Liver (tissue), 9 donors: ENCODE results near the gene TSPAN18. TPM values are rescaled to one million over a fixed set of nuclear protein-coding genes. Genes with fewer than 3 reads are reported as not detected.

ENCODE experiments used
- DNase-seq: peaks from one replicate; pipeline ENCODE4 v3.0.0-alpha.2; 2017; ENCODE audit warnings: low spot score
- H3K27ac ChIP-seq, 2 donors: one replicate each; pipeline ENCODE4 v1.7.0; 2013; ENCODE audit warnings: inconsistent platforms in 2 of 2, low read length in 2 of 2, control low read depth in 1 of 2, low read depth in 1 of 2, mild to moderate bottlenecking in 1 of 2
- H3K27me3 ChIP-seq, 4 donors: one replicate each; pipeline versions ENCODE4 v1.6.1 to v1.7.0; 2013; ENCODE audit warnings: low read length in 3 of 4, inconsistent platforms in 1 of 4, mild to moderate bottlenecking in 1 of 4, moderate library complexity in 1 of 4; ENCODE audit not compliant: control insufficient read depth in 4 of 4, insufficient read depth in 4 of 4
- H3K36me3 ChIP-seq, 4 donors: one replicate each; pipeline versions ENCODE4 v1.6.1 to v1.7.0; 2013; ENCODE audit warnings: low read length in 3 of 4, mild to moderate bottlenecking in 3 of 4, low read depth in 1 of 4, moderate library complexity in 1 of 4; ENCODE audit not compliant: control insufficient read depth in 4 of 4, insufficient read depth in 3 of 4
- H3K4me1 ChIP-seq, 4 donors: one replicate each; pipeline versions ENCODE4 v1.6.1 to v1.7.0; 2013; ENCODE audit warnings: low read length in 3 of 4, mild to moderate bottlenecking in 3 of 4, moderate library complexity in 1 of 4; ENCODE audit not compliant: control insufficient read depth in 4 of 4, insufficient read depth in 4 of 4
- H3K4me3 ChIP-seq, 3 donors: one replicate each; pipeline versions ENCODE4 v1.6.1 to v1.7.0; 2013; ENCODE audit warnings: low read length in 3 of 3, control low read depth in 1 of 3, low read depth in 1 of 3, mild to moderate bottlenecking in 1 of 3
- H3K9ac ChIP-seq, 2 donors: one replicate each; pipeline ENCODE4 v1.7.0; 2013; ENCODE audit warnings: low read length in 2 of 2, mild to moderate bottlenecking in 2 of 2, moderate library complexity in 2 of 2, control low read depth in 1 of 2, low read depth in 1 of 2
- H3K9me3 ChIP-seq, 4 donors: one replicate each; pipeline versions ENCODE4 v1.6.1 to v1.7.0; 2013; ENCODE audit warnings: low read length in 3 of 4; ENCODE audit not compliant: control insufficient read depth in 4 of 4
- EGR1 ChIP-seq, 2 donors: IDR thresholded peaks; 2 replicates each; pipeline ENCODE4 v1.6.1; 2016 to 2018; ENCODE audit warnings: antibody characterized with exemption in 2 of 2, low read depth in 2 of 2
- FOXA1 ChIP-seq: IDR thresholded peaks from 2 replicates; pipeline ENCODE4 v1.6.1; 2016; ENCODE audit warnings: antibody characterized with exemption
- FOXA2 ChIP-seq: IDR thresholded peaks from 2 replicates; pipeline ENCODE4 v1.6.1; 2016; ENCODE audit warnings: antibody characterized with exemption
- HNF4A ChIP-seq, 2 donors: conservative IDR thresholded peaks; 2 replicates each; pipeline ENCODE4 v1.6.1; 2016; ENCODE audit warnings: antibody characterized with exemption in 2 of 2, mild to moderate bottlenecking in 2 of 2
- HNF4G ChIP-seq: IDR thresholded peaks from 2 replicates; pipeline ENCODE4 v1.6.1; 2016; ENCODE audit warnings: antibody characterized with exemption
- NR2F2 ChIP-seq: IDR thresholded peaks from 2 replicates; pipeline ENCODE4 v1.6.1; 2016; ENCODE audit warnings: antibody characterized with exemption
- RAD21 ChIP-seq, 2 donors: IDR thresholded peaks; 2 replicates each; pipeline ENCODE4 v1.6.1; 2016; ENCODE audit warnings: antibody characterized with exemption in 2 of 2, mild to moderate bottlenecking in 2 of 2
- RXRA ChIP-seq, 2 donors: IDR thresholded peaks; 2 replicates each; pipeline ENCODE4 v1.6.1; 2017 to 2018; ENCODE audit warnings: antibody characterized with exemption in 2 of 2, mild to moderate bottlenecking in 1 of 2
- TAF1 ChIP-seq: conservative IDR thresholded peaks from 2 replicates; pipeline ENCODE4 v1.6.1; 2016; ENCODE audit warnings: antibody characterized with exemption, mild to moderate bottlenecking
- YY1 ChIP-seq: IDR thresholded peaks from 2 replicates; pipeline ENCODE4 v1.6.1; 2016; ENCODE audit warnings: antibody characterized with exemption, mild to moderate bottlenecking
- WGBS: extraction: QIAGEN DNeasy Blood & Tissue Kit; methylation state at CpG from one replicate; pipeline ENCODE4 v1.1.7; 2013; 5-methylcytosine and 5-hydroxymethylcytosine counted together
- polyA plus RNA-seq, 2 donors: library from polyadenylated mRNA; stranded (reverse) in 1 of 2; unstranded in 1 of 2; fragments of 200-250 nt in 1 of 2; fragments of >200 nt in 1 of 2; fragmentation: Nextera tagmentation in 1 of 2; extraction: Ambion mirVana in 1 of 2; gene quantifications; one replicate each; pipeline versions ENCODE4 v1.2.1 to v1.2.3, GENCODE V29; 2013 to 2015
- total RNA-seq, 2 donors: library from RNA; depleted of rRNA; stranded (reverse); fragments of >200 nt; gene quantifications; one replicate each; pipeline ENCODE4 v1.2.3, GENCODE V29; 2014
- TF ChIP-seq, protein P1 (sequence below): IDR thresholded peaks from 2 replicates; pipeline ENCODE4 v1.6.1; 2016; ENCODE audit warnings: antibody characterized with exemption
- TF ChIP-seq, protein P2 (sequence below): IDR thresholded peaks from 2 replicates; pipeline ENCODE4 v1.6.1; 2016; ENCODE audit warnings: antibody characterized with exemption
- TF ChIP-seq, protein P3 (sequence below): IDR thresholded peaks from 2 replicates; pipeline ENCODE4 v1.6.1; 2016; ENCODE audit warnings: antibody characterized with exemption
- TF ChIP-seq, protein P4 (sequence below): fragments of 150-350 bp; IDR thresholded peaks from 2 replicates; pipeline ENCODE4 v1.5.1; 2017; ENCODE audit warnings: improper control_type of control experiment, low read depth, low read length; ENCODE audit not compliant: missing input control
- TF ChIP-seq, protein P5 (sequence below): IDR thresholded peaks from 2 replicates; pipeline ENCODE4 v1.6.1; 2016; ENCODE audit warnings: antibody characterized with exemption, mild to moderate bottlenecking
- donor health status: healthy.
- donor health status: healthy.
- donor health status: healthy.
- donor health status: healthy.
- donor health status: healthy.

Gene TSPAN18
- total and polyA plus RNA-seq, 4 donors, result 1.2 to 5.0 (median 2.8) TPM

DNA sequence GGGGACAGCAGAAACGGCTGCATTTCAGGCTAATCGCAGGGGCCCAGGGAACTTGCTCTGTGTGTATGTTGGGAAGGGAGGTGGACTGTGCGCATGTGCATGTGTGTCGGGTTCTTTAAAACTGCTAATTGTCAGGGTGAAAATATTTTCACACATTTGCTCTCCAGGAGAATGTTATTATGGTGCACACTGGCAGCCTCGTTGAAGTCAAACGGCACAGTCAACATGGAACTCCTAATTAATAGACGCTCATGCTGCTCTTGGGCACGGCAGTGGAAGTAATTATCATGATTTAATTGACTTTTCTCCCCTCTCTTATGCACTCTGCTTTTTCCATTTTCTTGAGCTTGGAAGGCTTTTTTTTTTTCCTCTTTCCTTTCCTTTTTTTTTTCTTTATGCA is 92.6 kb downstream of the TSPAN18 start (continued):
- TF ChIP-seq HNF4A (conservative IDR thresholded peaks at IDR 0.05), result no peak

DNA sequence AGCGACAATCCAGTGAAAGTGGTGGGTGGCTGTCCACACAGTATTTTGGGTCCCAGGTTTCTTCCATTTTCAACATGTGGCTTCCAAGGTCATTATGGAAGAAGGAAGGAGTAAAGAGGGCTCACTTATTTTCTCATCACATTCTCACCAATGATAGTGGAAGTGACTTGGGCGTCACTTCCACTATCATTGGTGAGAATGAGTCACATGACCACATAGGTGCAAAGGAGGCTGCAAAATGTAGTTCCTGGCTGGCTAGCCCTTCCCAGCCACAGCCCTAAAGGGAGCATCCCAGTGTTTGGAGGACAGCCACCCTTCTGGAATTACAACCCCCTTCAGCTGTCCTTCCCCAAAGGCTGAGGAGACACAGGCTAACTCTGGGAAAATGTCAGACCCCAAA is 95.6 kb downstream of the TSPAN18 start:
- Histone ChIP-seq H3K9ac (no peak overlapping the region), H3K9me3 (peaks cover 3 to 12% (median 7%) of the 10 kb centered on the region in 4 donors), H3K4me1 (no peaks in the 10 kb centered on the region), H3K27ac (no peak overlapping the region), H3K27me3 (no peaks in the 10 kb centered on the region), H3K36me3 (no peaks in the 10 kb centered on the region), H3K4me3 (no peak overlapping the region)
- no peak for TF ChIP-seq HNF4G
- TF ChIP-seq, protein P1, sequence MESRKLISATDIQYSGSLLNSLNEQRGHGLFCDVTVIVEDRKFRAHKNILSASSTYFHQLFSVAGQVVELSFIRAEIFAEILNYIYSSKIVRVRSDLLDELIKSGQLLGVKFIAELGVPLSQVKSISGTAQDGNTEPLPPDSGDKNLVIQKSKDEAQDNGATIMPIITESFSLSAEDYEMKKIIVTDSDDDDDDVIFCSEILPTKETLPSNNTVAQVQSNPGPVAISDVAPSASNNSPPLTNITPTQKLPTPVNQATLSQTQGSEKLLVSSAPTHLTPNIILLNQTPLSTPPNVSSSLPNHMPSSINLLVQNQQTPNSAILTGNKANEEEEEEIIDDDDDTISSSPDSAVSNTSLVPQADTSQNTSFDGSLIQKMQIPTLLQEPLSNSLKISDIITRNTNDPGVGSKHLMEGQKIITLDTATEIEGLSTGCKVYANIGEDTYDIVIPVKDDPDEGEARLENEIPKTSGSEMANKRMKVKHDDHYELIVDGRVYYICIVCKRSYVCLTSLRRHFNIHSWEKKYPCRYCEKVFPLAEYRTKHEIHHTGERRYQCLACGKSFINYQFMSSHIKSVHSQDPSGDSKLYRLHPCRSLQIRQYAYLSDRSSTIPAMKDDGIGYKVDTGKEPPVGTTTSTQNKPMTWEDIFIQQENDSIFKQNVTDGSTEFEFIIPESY, result no peak
- TF ChIP-seq YY1, result no peak
- no peak for TF ChIP-seq RXRA (IDR thresholded peaks at IDR 0.05)
- TF ChIP-seq, protein P2, sequence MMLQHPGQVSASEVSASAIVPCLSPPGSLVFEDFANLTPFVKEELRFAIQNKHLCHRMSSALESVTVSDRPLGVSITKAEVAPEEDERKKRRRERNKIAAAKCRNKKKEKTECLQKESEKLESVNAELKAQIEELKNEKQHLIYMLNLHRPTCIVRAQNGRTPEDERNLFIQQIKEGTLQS, result no peak
- TF ChIP-seq FOXA2, result no peak
- no peak for TF ChIP-seq FOXA1
- no peak for TF ChIP-seq RAD21 (IDR thresholded peaks at IDR 0.05)
- TF ChIP-seq, protein P3, sequence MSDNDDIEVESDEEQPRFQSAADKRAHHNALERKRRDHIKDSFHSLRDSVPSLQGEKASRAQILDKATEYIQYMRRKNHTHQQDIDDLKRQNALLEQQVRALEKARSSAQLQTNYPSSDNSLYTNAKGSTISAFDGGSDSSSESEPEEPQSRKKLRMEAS, result no peak
- DNase-seq, result no peak
- 50% methylated on average over 2 of the region's 2 CpGs for WGBS

DNA sequence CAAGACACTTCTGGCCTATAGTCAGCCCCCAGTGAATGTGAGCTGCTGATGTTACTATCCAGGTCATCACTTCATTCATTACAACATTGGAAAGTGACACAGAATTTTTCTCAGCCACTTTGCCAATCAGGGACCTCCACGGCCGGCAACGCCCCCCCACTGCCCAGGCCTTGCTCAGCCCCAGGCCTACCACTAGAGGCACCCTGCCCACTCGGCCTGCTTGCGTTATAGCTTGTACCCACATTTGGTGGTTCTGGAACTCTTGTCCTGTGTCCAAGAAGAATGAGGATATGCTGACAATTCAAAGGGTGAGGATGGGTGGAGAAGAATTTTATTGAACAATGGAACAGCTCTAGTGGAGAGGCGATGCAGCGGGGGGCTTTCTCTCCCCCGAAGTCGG is 96.2 kb downstream of the TSPAN18 start:
- 71% methylated on average over 9 of the region's 9 CpGs for WGBS
- no peaks in the 10 kb centered on the region for H3K4me1 ChIP-seq
- no peak for DNase-seq
- no peak overlapping the region for H3K4me3 ChIP-seq
- no peaks in the 10 kb centered on the region for H3K27me3 ChIP-seq
- peaks cover 3 to 8% (median 5%) of the 10 kb centered on the region in 4 donors for H3K9me3 ChIP-seq
- H3K36me3 ChIP-seq, result no peaks in the 10 kb centered on the region
- H3K9ac ChIP-seq, result no peak overlapping the region
- TF ChIP-seq RAD21 (IDR thresholded peaks at IDR 0.05) (no peak), FOXA1 (no peak), HNF4G (no peak), TAF1 (no peak), NR2F2 (no peak), EGR1 (IDR thresholded peaks at IDR 0.05; ENCODE audit: low read depth in 2 of 2) (no peak)
- TF ChIP-seq, protein P2, result no peak
- TF ChIP-seq, protein P4, sequence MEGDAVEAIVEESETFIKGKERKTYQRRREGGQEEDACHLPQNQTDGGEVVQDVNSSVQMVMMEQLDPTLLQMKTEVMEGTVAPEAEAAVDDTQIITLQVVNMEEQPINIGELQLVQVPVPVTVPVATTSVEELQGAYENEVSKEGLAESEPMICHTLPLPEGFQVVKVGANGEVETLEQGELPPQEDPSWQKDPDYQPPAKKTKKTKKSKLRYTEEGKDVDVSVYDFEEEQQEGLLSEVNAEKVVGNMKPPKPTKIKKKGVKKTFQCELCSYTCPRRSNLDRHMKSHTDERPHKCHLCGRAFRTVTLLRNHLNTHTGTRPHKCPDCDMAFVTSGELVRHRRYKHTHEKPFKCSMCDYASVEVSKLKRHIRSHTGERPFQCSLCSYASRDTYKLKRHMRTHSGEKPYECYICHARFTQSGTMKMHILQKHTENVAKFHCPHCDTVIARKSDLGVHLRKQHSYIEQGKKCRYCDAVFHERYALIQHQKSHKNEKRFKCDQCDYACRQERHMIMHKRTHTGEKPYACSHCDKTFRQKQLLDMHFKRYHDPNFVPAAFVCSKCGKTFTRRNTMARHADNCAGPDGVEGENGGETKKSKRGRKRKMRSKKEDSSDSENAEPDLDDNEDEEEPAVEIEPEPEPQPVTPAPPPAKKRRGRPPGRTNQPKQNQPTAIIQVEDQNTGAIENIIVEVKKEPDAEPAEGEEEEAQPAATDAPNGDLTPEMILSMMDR, result no peak
- TF ChIP-seq, protein P3, result no peak
- TF ChIP-seq, protein P5, sequence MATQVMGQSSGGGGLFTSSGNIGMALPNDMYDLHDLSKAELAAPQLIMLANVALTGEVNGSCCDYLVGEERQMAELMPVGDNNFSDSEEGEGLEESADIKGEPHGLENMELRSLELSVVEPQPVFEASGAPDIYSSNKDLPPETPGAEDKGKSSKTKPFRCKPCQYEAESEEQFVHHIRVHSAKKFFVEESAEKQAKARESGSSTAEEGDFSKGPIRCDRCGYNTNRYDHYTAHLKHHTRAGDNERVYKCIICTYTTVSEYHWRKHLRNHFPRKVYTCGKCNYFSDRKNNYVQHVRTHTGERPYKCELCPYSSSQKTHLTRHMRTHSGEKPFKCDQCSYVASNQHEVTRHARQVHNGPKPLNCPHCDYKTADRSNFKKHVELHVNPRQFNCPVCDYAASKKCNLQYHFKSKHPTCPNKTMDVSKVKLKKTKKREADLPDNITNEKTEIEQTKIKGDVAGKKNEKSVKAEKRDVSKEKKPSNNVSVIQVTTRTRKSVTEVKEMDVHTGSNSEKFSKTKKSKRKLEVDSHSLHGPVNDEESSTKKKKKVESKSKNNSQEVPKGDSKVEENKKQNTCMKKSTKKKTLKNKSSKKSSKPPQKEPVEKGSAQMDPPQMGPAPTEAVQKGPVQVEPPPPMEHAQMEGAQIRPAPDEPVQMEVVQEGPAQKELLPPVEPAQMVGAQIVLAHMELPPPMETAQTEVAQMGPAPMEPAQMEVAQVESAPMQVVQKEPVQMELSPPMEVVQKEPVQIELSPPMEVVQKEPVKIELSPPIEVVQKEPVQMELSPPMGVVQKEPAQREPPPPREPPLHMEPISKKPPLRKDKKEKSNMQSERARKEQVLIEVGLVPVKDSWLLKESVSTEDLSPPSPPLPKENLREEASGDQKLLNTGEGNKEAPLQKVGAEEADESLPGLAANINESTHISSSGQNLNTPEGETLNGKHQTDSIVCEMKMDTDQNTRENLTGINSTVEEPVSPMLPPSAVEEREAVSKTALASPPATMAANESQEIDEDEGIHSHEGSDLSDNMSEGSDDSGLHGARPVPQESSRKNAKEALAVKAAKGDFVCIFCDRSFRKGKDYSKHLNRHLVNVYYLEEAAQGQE, result no peak
- H3K27ac ChIP-seq, result no peak overlapping the region
